Germinal center (tissue), 1 donor: Measurements from ENCODE around the gene LPAR3.
A peak's percentile ranks its signal among the peaks of the same experiment; 100 is the strongest.

Experiments used
- DNase-seq: peaks from one replicate; pipeline ENCODE4 v3.0.0; 2012; ENCODE audit warnings: mixed read lengths, low spot score

Gene LPAR3

GRCh38 chr1:84775535-84775920 lies 117.5 kb downstream of the LPAR3 start:
- no peak for DNase-seq

- no peak for DNase-seq
Observed at GRCh38 chr1:84774669-84775534, 118.1 kb downstream of the LPAR3 start.

GRCh38 chr1:84773933-84774497 lies 119.0 kb downstream of the LPAR3 start:
- DNase-seq, result no peak

GRCh38 chr1:84773195-84773594 lies 119.8 kb downstream of the LPAR3 start:
- no peak for DNase-seq

GRCh38 chr1:84772428-84772943 lies 120.5 kb downstream of the LPAR3 start:
- DNase-seq, result peak; percentile 59

- peak; percentile 9 for DNase-seq
Observed at GRCh38 chr1:84771895-84772294, 121.1 kb downstream of the LPAR3 start.

GRCh38 chr1:84770481-84770880 lies 122.5 kb downstream of the LPAR3 start:
- DNase-seq, result no peak

- DNase-seq, result no peak
Observed at GRCh38 chr1:84769636-84770035, 123.4 kb downstream of the LPAR3 start.

GRCh38 chr1:84768634-84769033 lies 124.4 kb downstream of the LPAR3 start:
- no peak for DNase-seq

- DNase-seq, result no peak
Observed at GRCh38 chr1:84763912-84764680, 128.9 kb downstream of the LPAR3 start.

GRCh38 chr1:84762664-84763063 lies 130.3 kb downstream of the LPAR3 start:
- no peak for DNase-seq
